DND-41 (cell line): ENCODE data around the gene CYTH3.

Experiments used
- ATAC-seq: fragments of 200-7000 bp; cut with Tn5 transposase; 3 replicates; pipeline ENCODE4 v1.9.1; 2021; ENCODE audit warnings: low read depth; ENCODE audit not compliant: insufficient read depth
- DNase-seq: peaks from one replicate; pipeline ENCODE4 v3.0.0-alpha.2; 2020
- H2AFZ ChIP-seq: 2 replicates; pipeline ENCODE4 v1.6.0; 2012; ENCODE audit warnings: low read depth, low read length
- H3K27ac ChIP-seq: 2 replicates; pipeline ENCODE4 v1.5.1; 2012; ENCODE audit warnings: low read length, inconsistent platforms
- H3K27me3 ChIP-seq: fragments of 200-600 bp; sonication (generic); 2 replicates; pipeline ENCODE4 v1.6.0; 2012; ENCODE audit warnings: low read length, mild to moderate bottlenecking, inconsistent platforms; ENCODE audit not compliant: insufficient read depth, poor library complexity
- H3K36me3 ChIP-seq: 2 replicates; pipeline ENCODE4 v1.5.1; 2012; ENCODE audit warnings: low read length, inconsistent platforms; ENCODE audit not compliant: insufficient read depth
- H3K4me1 ChIP-seq: 2 replicates; pipeline ENCODE4 v1.5.1; 2012; ENCODE audit warnings: mild to moderate bottlenecking, low read length; ENCODE audit not compliant: insufficient read depth
- H3K4me2 ChIP-seq: 2 replicates; pipeline ENCODE4 v1.6.0; 2012; ENCODE audit warnings: mild to moderate bottlenecking, moderate library complexity, low read length, inconsistent platforms; ENCODE audit not compliant: insufficient read depth
- H3K4me3 ChIP-seq, 2 experiments: fragments of 200-600 bp in 1 of 2; shearing (Covaris generic) in 1 of 2; 2 replicates each; pipeline ENCODE4 v1.5.1; 2012 to 2016; ENCODE audit warnings: inconsistent platforms in 2 of 2, low read length in 2 of 2, mild to moderate bottlenecking in 2 of 2, low read depth in 1 of 2, moderate library complexity in 1 of 2
- H3K79me2 ChIP-seq: 2 replicates; pipeline ENCODE4 v1.6.0; 2012; ENCODE audit warnings: low read length, inconsistent platforms; ENCODE audit not compliant: insufficient read depth
- H3K9ac ChIP-seq: 2 replicates; pipeline ENCODE4 v1.6.0; 2012; ENCODE audit warnings: low read depth, mild to moderate bottlenecking, inconsistent platforms, low read length, moderate library complexity
- H3K9me3 ChIP-seq: 2 replicates; pipeline ENCODE4 v1.5.1; 2012; ENCODE audit warnings: low read length, moderate library complexity, mild to moderate bottlenecking, inconsistent platforms; ENCODE audit not compliant: insufficient read depth, severe bottlenecking
- H4K20me1 ChIP-seq: 2 replicates; pipeline ENCODE4 v1.6.0; 2012; ENCODE audit warnings: low read length; ENCODE audit not compliant: insufficient read depth
- EZH2 ChIP-seq: IDR thresholded peaks from 3 replicates; pipeline ENCODE4 v1.6.1; 2012; ENCODE audit warnings: borderline replicate concordance, low read depth, mild to moderate bottlenecking, moderate library complexity, low read length, inconsistent platforms; ENCODE audit not compliant: severe bottlenecking
- TF ChIP-seq, protein P1 (sequence below): IDR thresholded peaks from 2 replicates; pipeline ENCODE4 v1.5.1; 2012; ENCODE audit warnings: borderline replicate concordance, low read length, moderate library complexity, mild to moderate bottlenecking; ENCODE audit not compliant: poor library complexity, severe bottlenecking; ENCODE audit errors: extremely low read depth

The CYTH3 gene

DNA sequence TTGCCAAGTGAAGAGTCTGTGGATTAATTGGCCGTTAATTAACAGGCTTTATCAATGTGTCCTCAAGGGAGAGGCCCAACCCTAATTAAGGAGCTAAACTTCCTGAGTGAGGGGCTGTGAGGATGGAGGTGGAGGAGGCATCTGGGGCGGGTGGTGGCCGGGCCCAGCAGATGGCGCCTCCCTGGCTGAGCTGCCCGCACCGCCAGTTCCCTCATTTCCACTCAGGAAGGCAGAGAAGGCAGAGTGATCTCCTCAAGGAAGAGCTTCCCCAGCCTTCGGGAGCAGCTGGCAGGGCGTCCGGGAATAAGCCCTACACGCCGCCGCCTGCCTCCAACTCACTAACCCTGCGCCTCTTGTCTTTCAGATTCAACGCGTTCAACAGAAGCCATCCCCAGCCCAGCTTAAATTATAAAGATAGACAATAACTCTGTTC is 112.2 kb downstream of the CYTH3 start:
- TF ChIP-seq, protein P1, sequence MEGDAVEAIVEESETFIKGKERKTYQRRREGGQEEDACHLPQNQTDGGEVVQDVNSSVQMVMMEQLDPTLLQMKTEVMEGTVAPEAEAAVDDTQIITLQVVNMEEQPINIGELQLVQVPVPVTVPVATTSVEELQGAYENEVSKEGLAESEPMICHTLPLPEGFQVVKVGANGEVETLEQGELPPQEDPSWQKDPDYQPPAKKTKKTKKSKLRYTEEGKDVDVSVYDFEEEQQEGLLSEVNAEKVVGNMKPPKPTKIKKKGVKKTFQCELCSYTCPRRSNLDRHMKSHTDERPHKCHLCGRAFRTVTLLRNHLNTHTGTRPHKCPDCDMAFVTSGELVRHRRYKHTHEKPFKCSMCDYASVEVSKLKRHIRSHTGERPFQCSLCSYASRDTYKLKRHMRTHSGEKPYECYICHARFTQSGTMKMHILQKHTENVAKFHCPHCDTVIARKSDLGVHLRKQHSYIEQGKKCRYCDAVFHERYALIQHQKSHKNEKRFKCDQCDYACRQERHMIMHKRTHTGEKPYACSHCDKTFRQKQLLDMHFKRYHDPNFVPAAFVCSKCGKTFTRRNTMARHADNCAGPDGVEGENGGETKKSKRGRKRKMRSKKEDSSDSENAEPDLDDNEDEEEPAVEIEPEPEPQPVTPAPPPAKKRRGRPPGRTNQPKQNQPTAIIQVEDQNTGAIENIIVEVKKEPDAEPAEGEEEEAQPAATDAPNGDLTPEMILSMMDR = peak; percentile 49
- no peak for TF ChIP-seq EZH2
- Histone ChIP-seq H3K9ac (no peak overlapping the region), H3K36me3 (peaks cover 74% of the 10 kb centered on the region), H2AFZ (no peak overlapping the region), H4K20me1 (peaks cover 39% of the 10 kb centered on the region; the same call in 1 of the 2 replicates), H3K9me3 (no peaks in the 10 kb centered on the region), H3K79me2 (no peaks in the 10 kb centered on the region), H3K4me1 (no peaks in the 10 kb centered on the region), H3K4me3 (no peak overlapping the region), H3K27ac (no peak overlapping the region), H3K4me2 (no peak overlapping the region), H3K27me3 (no peaks in the 10 kb centered on the region)
- ATAC-seq (no peak), DNase-seq (no peak)

DNA sequence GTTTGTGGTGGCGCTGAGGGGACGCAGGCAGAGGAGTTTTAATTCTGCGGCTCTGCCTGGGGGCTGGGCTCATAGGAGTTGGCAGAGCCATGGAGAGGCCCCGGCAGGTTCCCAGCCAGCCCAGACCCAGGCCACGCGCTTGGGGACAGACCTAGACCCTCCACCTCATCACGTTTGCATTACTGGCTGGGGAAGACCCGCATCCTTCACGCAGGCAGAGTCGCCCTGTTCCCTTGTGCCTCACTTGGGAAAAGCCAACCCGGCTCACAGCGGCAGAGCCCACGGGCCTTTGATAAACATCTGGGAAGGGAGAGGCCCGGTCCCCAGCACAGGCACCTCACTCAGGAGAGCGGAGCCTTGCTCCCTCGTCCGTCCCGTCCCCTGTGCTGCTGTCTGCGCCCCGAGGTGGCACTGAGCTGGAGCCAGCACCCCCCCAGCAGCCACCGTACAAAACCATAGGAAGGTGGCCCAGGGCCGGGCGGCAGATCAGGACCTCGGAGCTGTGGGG is 112.8 kb downstream of the CYTH3 start:
- H2AFZ ChIP-seq = no peak overlapping the region
- TF ChIP-seq, protein P1 = no peak
- TF ChIP-seq EZH2 = no peak
- H3K4me3 ChIP-seq = no peak overlapping the region
- no peak overlapping the region for H3K9ac ChIP-seq
- H3K4me2 ChIP-seq = no peak overlapping the region
- DNase-seq (no peak), ATAC-seq (no peak)
- H3K4me1 ChIP-seq = no peaks in the 10 kb centered on the region
- H3K27me3 ChIP-seq = no peaks in the 10 kb centered on the region
- H3K79me2 ChIP-seq = no peaks in the 10 kb centered on the region
- H3K9me3 ChIP-seq = no peaks in the 10 kb centered on the region
- H3K36me3 ChIP-seq = peaks cover 80% of the 10 kb centered on the region
- peaks cover 39% of the 10 kb centered on the region; the same call in 1 of the 2 replicates for H4K20me1 ChIP-seq
- H3K27ac ChIP-seq = no peak overlapping the region

DNA sequence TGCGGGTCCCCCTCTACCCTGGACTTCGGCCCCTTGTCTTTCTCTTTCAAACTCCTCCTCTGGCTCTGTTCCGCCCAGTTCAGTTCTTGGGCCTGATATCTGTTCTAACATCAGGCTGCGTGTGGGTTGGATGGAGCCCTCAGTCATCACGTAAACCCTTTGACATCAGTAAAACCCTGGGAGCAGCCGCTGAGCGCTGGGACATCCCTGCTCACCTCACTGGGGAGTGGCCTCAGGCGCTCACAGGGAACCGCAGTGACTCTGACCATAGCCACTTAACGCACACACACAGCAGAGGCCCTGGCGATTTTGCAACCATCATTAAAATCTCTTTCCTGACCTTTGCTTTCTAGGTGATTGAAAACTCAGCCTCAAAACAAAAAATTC is 113.3 kb downstream of the CYTH3 start:
- Histone ChIP-seq H3K4me3 (no peak overlapping the region), H3K4me1 (no peaks in the 10 kb centered on the region), H3K27me3 (no peaks in the 10 kb centered on the region), H3K27ac (no peak overlapping the region), H3K9me3 (no peaks in the 10 kb centered on the region), H3K79me2 (no peaks in the 10 kb centered on the region), H2AFZ (no peak overlapping the region), H3K9ac (no peak overlapping the region), H3K4me2 (no peak overlapping the region), H4K20me1 (peaks cover 39% of the 10 kb centered on the region; the same call in 1 of the 2 replicates), H3K36me3 (peaks cover 84% of the 10 kb centered on the region)
- ATAC-seq = no peak
- TF ChIP-seq, protein P1 = no peak
- DNase-seq = no peak

DNA sequence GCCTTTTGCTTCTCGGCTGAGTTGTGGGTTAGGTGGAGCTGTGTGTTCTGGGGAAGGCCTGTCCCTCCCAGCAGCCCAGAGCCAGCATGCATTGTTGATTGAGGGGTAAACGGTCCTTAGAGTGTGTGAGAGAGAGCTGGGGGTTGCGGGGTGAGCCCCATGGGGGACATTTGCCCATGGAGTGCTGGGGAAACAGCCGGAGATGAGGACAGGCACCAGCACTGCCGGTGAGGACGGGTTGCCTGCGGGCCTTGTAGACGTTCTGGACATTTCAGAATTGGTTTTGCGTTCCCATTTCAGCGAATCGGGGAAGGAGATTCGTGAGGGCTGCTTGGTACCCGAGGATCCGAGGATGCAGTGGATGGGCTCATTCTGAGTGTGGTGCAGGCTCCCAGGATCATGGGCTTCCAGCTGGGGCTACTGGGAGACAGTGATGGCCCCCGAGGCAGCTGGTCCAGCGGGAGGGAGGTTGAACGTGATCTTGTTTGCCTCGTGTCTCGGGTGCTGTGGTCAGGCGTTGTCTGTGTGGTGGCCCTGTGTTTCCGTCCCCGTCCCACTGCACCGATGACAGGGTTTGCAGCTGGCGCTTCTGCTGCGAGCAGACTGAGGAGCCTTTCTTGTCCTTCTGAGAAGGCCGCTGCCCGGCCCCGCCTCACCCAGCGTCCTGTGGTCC is 113.9 kb downstream of the CYTH3 start:
- H3K27me3 ChIP-seq = no peaks in the 10 kb centered on the region
- H3K9ac ChIP-seq = no peak overlapping the region
- H3K36me3 ChIP-seq = peaks cover 90% of the 10 kb centered on the region
- no peak for ATAC-seq
- H4K20me1 ChIP-seq = peaks cover 39% of the 10 kb centered on the region
- H3K4me3 ChIP-seq = no peak overlapping the region
- H3K4me2 ChIP-seq = no peak overlapping the region
- no peak for TF ChIP-seq EZH2
- TF ChIP-seq, protein P1 = no peak
- H3K27ac ChIP-seq = no peak overlapping the region
- DNase-seq = no peak
- no peaks in the 10 kb centered on the region for H3K79me2 ChIP-seq
- H3K9me3 ChIP-seq = no peaks in the 10 kb centered on the region
- H2AFZ ChIP-seq = no peak overlapping the region
- H3K4me1 ChIP-seq = no peaks in the 10 kb centered on the region
